Upper lobe of right lung (tissue), 1 donor: ENCODE results near the gene SHTN1. TPM values are rescaled to one million over a fixed set of nuclear protein-coding genes. Genes with fewer than 3 reads are reported as not detected.

Experiments
- ATAC-seq: fragments of 200-7000 bp; cut with Tn5 transposase; one replicate; pipeline ENCODE4 v1.9.1; 2020; ENCODE audit warnings: mild to moderate bottlenecking, moderate library complexity
- DNase-seq: peaks from one replicate; pipeline ENCODE4 v3.0.0-alpha.2; 2020
- H3K27ac ChIP-seq: fragments of 200-600 bp; one replicate; pipeline ENCODE4 v1.8.0; 2022
- H3K27me3 ChIP-seq: fragments of 200-600 bp; one replicate; pipeline ENCODE4 v1.8.0; 2022; ENCODE audit warnings: mild to moderate bottlenecking
- H3K36me3 ChIP-seq: fragments of 200-600 bp; one replicate; pipeline ENCODE4 v1.8.0; 2022
- H3K4me1 ChIP-seq: fragments of 200-600 bp; one replicate; pipeline ENCODE4 v1.8.0; 2022
- H3K4me3 ChIP-seq: fragments of 200-600 bp; one replicate; pipeline ENCODE4 v1.8.0; 2022; ENCODE audit warnings: mild to moderate bottlenecking
- H3K9me3 ChIP-seq: fragments of 200-600 bp; one replicate; pipeline ENCODE4 v1.8.0; 2022
- intact Hi-C: fragments of 100-400 bp; cut with DNase I; formaldehyde crosslinking; loops from one replicate; pipeline ENCODE4 v1.11.0; 2022
- total RNA-seq: library from RNA; stranded (reverse); fragmentation: NEBNext Ultra II Directional; extraction: Animal tissue kit (Norgen Biotek cat#: 25700); gene quantifications from one replicate; pipeline ENCODE4 v1.2.1, GENCODE V29; 2021
- TF ChIP-seq, protein P1 (sequence below): fragments of 200-600 bp; IDR thresholded peaks from one replicate; pipeline ENCODE4 v1.8.0; 2022; ENCODE audit warnings: antibody characterized with exemption
- donor health status: DM: no; HTN: yes; CAD: no; lungs with severe emphysema.

Gene SHTN1
- total RNA-seq, 1 donor from 2014 or later: 40.4 TPM

GRCh38 chr10:116918583-116918982 is 86.4 kb downstream of the SHTN1 start:
- DNase-seq (no peak), ATAC-seq (no peak)
- Histone ChIP-seq H3K9me3 (no peaks in the 10 kb centered on the region), H3K36me3 (no peaks in the 10 kb centered on the region), H3K27ac (no peak overlapping the region), H3K4me1 (no peaks in the 10 kb centered on the region), H3K4me3 (no peak overlapping the region), H3K27me3 (no peaks in the 10 kb centered on the region)
- intact Hi-C loops: no loop called here
- TF ChIP-seq, protein P1, sequence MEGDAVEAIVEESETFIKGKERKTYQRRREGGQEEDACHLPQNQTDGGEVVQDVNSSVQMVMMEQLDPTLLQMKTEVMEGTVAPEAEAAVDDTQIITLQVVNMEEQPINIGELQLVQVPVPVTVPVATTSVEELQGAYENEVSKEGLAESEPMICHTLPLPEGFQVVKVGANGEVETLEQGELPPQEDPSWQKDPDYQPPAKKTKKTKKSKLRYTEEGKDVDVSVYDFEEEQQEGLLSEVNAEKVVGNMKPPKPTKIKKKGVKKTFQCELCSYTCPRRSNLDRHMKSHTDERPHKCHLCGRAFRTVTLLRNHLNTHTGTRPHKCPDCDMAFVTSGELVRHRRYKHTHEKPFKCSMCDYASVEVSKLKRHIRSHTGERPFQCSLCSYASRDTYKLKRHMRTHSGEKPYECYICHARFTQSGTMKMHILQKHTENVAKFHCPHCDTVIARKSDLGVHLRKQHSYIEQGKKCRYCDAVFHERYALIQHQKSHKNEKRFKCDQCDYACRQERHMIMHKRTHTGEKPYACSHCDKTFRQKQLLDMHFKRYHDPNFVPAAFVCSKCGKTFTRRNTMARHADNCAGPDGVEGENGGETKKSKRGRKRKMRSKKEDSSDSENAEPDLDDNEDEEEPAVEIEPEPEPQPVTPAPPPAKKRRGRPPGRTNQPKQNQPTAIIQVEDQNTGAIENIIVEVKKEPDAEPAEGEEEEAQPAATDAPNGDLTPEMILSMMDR: no peak

DNA sequence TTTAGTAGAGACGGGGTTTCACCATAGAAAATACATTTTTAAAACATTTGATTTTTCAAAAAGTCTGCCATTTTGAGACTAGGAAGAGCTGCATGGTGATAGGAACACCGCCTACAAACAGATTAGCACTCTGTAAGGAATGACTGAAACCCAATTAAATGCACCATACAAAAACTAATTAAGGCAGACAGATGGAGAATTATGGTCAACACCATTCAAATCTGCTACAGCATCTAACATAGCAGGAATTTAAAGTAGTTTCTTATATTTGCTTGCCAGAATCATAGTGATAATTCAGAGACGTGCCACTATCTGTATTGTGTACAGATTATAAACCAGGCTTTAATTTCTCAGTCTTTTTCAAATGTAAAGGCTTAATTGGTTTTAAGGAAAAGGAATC is 87.5 kb downstream of the SHTN1 start:
- Histone ChIP-seq H3K4me1 (no peaks in the 10 kb centered on the region), H3K36me3 (no peaks in the 10 kb centered on the region), H3K27ac (no peak overlapping the region), H3K4me3 (no peak overlapping the region), H3K27me3 (no peaks in the 10 kb centered on the region), H3K9me3 (no peaks in the 10 kb centered on the region)
- intact Hi-C loops: no loop called here
- no peak for ATAC-seq
- TF ChIP-seq, protein P1: no peak
- no peak for DNase-seq

DNA sequence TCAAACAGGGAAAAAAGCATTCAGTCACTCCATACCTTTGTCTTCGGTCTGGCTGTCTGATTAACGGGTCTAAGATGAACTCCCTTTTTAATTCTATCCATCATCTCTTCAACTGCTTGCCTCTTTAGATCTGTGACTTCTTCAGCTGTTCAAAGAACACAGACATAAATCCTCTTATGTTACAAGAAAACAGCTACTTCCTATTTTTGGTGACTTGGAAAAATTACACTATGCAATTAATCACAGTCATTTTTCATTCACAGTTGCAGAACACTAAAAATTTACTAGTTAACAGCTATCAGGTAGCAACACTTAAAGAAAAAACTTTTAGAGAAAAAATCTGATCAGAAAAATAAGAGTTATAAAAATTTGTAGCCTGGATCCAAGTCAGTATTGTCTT is 89.6 kb downstream of the SHTN1 start:
- Histone ChIP-seq H3K4me1 (no peaks in the 10 kb centered on the region), H3K36me3 (no peaks in the 10 kb centered on the region), H3K9me3 (no peaks in the 10 kb centered on the region), H3K4me3 (no peak overlapping the region), H3K27ac (no peak overlapping the region), H3K27me3 (no peaks in the 10 kb centered on the region)
- DNase-seq: no peak
- intact Hi-C loops: no loop called here
- TF ChIP-seq, protein P1: no peak
- no peak for ATAC-seq

- intact Hi-C loops: no loop called here
- H3K36me3 ChIP-seq: no peaks in the 10 kb centered on the region
- ATAC-seq: no peak
Observed at GRCh38 chr10:116913695-116914094, 91.3 kb downstream of the SHTN1 start.

GRCh38 chr10:116912162-116912561 is 92.8 kb downstream of the SHTN1 start:
- Histone ChIP-seq H3K9me3 (no peaks in the 10 kb centered on the region), H3K4me1 (no peaks in the 10 kb centered on the region), H3K4me3 (no peak overlapping the region), H3K27me3 (no peaks in the 10 kb centered on the region), H3K27ac (no peak overlapping the region), H3K36me3 (no peaks in the 10 kb centered on the region)
- intact Hi-C loops: no loop called here
- no peak for ATAC-seq
- TF ChIP-seq, protein P1: no peak
- no peak for DNase-seq

More at GRCh38 chr10:116913695-116914094, 91.3 kb downstream of the SHTN1 start:
- no peak for DNase-seq
- no peaks in the 10 kb centered on the region for H3K27me3 ChIP-seq
- TF ChIP-seq, protein P1: no peak
- no peak overlapping the region for H3K4me3 ChIP-seq
- H3K27ac ChIP-seq: no peak overlapping the region
- no peaks in the 10 kb centered on the region for H3K4me1 ChIP-seq
- H3K9me3 ChIP-seq: no peaks in the 10 kb centered on the region

DNA sequence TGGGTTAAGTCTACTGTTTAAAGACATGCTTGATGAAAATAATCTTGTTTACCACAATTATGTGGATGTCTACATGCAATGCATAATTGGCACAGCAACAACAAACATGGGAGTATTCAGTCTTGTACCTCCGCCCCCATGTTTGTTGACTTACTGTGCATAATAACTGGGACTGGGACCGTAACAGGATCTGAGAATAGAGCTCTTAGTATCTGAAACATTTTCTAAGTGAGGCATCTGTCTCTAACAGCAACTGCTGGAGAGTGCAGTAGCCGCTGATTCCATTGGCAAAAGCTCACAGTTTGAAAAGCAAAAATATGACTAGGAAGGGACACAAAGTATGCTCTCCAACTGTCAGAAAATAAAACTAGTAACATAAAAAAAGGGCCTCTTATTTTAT is 94.1 kb downstream of the SHTN1 start:
- Histone ChIP-seq H3K27me3 (no peaks in the 10 kb centered on the region), H3K9me3 (no peaks in the 10 kb centered on the region), H3K4me3 (no peak overlapping the region), H3K36me3 (peaks cover 4% of the 10 kb centered on the region), H3K4me1 (no peaks in the 10 kb centered on the region), H3K27ac (no peak overlapping the region)
- ATAC-seq (no peak), DNase-seq (no peak)
- TF ChIP-seq, protein P1: no peak
- intact Hi-C loops: no loop called here
